Measurements from ENCODE around the gene BFAR.
"Not testable (repeated sequence)": the region's sequence is repeated elsewhere in the genome, so short reads cannot be mapped to it uniquely, and the experiment has no call there.

BFAR gene

GRCh38 chr16:14634389-14634725 is 1.6 kb downstream of the BFAR start:
- no peak for TF ChIP-seq CTCF (IDR thresholded peaks at IDR 0.05; ENCODE audit: low read depth, low read length)
- Histone ChIP-seq H3K4me1 (no peaks in the 10 kb centered on the region), H3K4me3 (ENCODE audit: low read depth, low read length) (peak overlapping the region; percentile 78), H3K36me3 (peaks cover 18% of the 10 kb centered on the region), H3K9me3 (no peaks in the 10 kb centered on the region), H3K27me3 (no peaks in the 10 kb centered on the region)
- no peak for DNase-seq

DNA sequence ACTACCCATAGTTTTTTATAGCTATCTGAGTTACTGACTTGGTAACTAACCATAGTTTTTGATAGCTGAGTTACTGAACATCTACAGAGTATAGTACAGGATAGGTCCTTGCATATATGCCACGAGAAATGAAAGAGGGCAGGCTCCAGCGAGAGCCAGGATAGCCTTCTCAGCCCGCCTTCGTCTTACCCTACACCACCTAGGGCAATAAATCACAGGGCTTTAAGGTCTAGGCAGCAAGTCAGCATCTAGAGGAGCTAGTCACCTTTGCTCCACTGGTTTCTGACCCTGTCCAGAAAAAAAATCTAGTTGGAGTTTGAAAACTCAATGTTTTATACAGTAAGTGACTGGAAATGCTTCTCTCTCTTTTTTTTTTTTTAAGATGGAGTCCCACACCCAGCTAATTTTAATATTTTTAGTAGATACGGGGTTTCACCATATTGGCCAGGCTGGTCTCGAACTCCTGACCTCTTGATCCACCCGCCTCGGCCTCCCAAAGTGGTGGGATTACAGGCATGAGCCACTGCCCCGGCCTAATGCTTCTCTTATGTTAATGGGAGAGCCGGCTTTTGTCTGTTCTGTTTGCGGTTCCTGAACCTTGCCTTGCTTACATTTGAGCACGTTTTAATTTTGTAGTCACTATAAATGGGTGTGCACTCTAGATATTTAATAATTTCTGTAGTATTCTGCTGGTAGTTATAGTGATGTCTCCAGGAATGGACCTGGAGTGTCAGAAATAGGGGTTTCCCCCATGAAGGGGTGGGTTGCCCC is 2.8 kb downstream of the BFAR start:
- H3K27me3 ChIP-seq = no peaks in the 10 kb centered on the region
- H3K4me3 ChIP-seq (ENCODE audit: low read depth, low read length) = no peak overlapping the region
- no peaks in the 10 kb centered on the region for H3K9me3 ChIP-seq
- no peaks in the 10 kb centered on the region for H3K4me1 ChIP-seq
- peaks cover 25% of the 10 kb centered on the region for H3K36me3 ChIP-seq
- DNase-seq = no peak
- TF ChIP-seq CTCF (IDR thresholded peaks at IDR 0.05; ENCODE audit: low read depth, low read length) = no peak

- H3K9me3 ChIP-seq; H3K27me3 ChIP-seq; H3K4me3 ChIP-seq (ENCODE audit: low read depth, low read length); DNase-seq; H3K4me1 ChIP-seq: not testable (repeated sequence)
- H3K36me3 ChIP-seq = peaks cover 29% of the 10 kb centered on the region
Measured at GRCh38 chr16:14636179-14636950, 3.6 kb downstream of the BFAR start.

DNA sequence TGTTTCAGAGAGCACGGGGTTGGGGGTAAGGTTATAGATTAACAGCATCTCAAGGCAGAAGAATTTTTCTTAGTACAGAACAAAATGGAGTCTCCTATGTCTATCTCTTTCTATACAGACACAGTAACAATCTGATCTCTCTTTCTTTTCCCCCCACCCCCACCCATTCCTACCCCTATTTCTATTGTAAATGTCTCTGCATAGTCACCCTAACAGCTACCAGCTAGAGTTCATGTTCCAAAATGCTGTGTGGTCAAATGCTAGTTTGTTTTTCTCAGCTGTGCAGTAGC is 4.1 kb downstream of the BFAR start:
- H3K4me3 ChIP-seq (ENCODE audit: low read depth, low read length); H3K4me1 ChIP-seq; H3K27me3 ChIP-seq; H3K9me3 ChIP-seq; DNase-seq: not testable (repeated sequence)
- H3K36me3 ChIP-seq = peaks cover 29% of the 10 kb centered on the region

GRCh38 chr16:14640538-14640937 is 7.8 kb downstream of the BFAR start:
- no peaks in the 10 kb centered on the region for H3K27me3 ChIP-seq
- no peaks in the 10 kb centered on the region for H3K4me1 ChIP-seq
- TF ChIP-seq CTCF (IDR thresholded peaks at IDR 0.05; ENCODE audit: low read depth, low read length) = no peak
- no peak overlapping the region for H3K4me3 ChIP-seq (ENCODE audit: low read depth, low read length)
- DNase-seq = no peak
- peaks cover 50% of the 10 kb centered on the region for H3K36me3 ChIP-seq
- H3K9me3 ChIP-seq = no peaks in the 10 kb centered on the region

DNA sequence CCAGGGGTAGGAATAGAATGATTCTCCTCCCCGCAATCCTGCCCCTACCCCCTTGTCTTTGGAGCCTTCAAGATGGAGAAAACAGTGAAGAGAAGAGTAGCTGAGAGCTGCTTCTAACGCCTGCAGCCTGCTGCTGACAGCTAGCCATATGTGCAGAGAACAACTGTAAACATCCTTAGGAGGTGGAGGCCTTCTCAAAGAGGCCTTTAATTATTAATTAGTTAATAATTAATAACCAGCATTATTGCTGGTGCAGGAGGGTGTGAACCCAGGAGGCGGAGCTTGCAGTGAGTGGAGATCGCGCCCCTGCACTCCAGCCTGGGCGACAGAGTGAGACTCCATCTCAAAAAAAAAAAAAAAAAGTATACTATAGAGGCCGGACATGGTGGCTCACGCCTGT is 8.5 kb downstream of the BFAR start:
- H3K4me3 ChIP-seq (ENCODE audit: low read depth, low read length) = no peak overlapping the region
- H3K4me1 ChIP-seq = no peaks in the 10 kb centered on the region
- TF ChIP-seq CTCF (IDR thresholded peaks at IDR 0.05; ENCODE audit: low read depth, low read length) = no peak
- peaks cover 56% of the 10 kb centered on the region for H3K36me3 ChIP-seq
- no peaks in the 10 kb centered on the region for H3K9me3 ChIP-seq
- no peak for DNase-seq
- H3K27me3 ChIP-seq = no peaks in the 10 kb centered on the region

DNA sequence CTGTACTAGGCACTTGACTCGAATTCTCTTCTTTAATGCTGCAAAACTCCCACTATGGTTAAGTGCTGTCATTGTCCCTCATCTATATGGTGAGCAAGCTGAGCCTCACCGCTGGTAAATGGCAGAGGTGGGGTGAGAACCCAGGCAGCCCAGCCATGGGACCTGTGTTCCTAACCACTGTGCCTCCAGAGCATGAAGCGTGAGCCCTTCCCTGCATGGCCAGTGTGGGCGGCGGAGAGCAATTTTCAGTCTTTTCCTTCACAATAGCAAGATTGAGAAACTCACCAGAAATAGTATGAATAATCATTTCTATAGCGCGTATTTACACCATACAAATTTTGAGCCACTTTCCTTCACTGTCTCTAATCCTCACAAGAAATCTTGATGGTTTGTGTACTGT is 9.2 kb downstream of the BFAR start:
- no peak for DNase-seq
- Histone ChIP-seq H3K36me3 (peaks cover 61% of the 10 kb centered on the region), H3K4me3 (ENCODE audit: low read depth, low read length) (no peak overlapping the region), H3K4me1 (no peaks in the 10 kb centered on the region), H3K9me3 (no peaks in the 10 kb centered on the region), H3K27me3 (no peaks in the 10 kb centered on the region)
- TF ChIP-seq CTCF (IDR thresholded peaks at IDR 0.05; ENCODE audit: low read depth, low read length) = no peak
